K562 (cell line): ENCODE results near the gene ZBTB16. TPM values are rescaled to one million over a fixed set of nuclear protein-coding genes. Genes with fewer than 3 reads are reported as not detected.

Source experiments
- ATAC-seq: fragments of 200-7000 bp; cut with Tn5 transposase; 3 replicates; pipeline ENCODE4 v1.9.1; 2020; ENCODE audit warnings: moderate library complexity
- BruUV-seq: library from RNA; stranded (reverse); fragments of 400-500 nt; replicated peaks from 2 replicates; lab custom pipeline; 2021; lab: Mats Ljungman, UMichigan
- CTCF ChIA-PET: fragments of 300-600 bp; formaldehyde crosslinking; extraction: SDS; loops from one replicate; lab custom pipeline; 2021; ENCODE audit warnings: low intra/inter-chr PET ratio; lab: Yijun Ruan, JAX
- POLR2A ChIA-PET: fragments of 300-600, 350-650 bp; sonication (Branson Sonifier 250); formaldehyde crosslinking; extraction: SDS; loops from one replicate; lab custom pipeline; 2021; ENCODE audit warnings: antibody characterized with exemption, inconsistent platforms; lab: Yijun Ruan, JAX
- DNase-seq, 4 experiments: peaks; one replicate each; pipeline versions ENCODE4 v3.0.0 to v3.0.0-alpha.2; 2011 to 2018; ENCODE audit warnings: low spot score in 3 of 4, mixed read lengths in 3 of 4; ENCODE audit errors: extremely low read depth in 1 of 4
- FAIRE-seq: peaks from 2 replicates; lab custom pipeline; 2011; peaks lifted over from hg19 to GRCh38; lab: Jason Lieb, UNC
- H2AFZ ChIP-seq: 2 replicates; pipeline ENCODE4 v1.6.0; 2011; ENCODE audit warnings: low read depth, low read length, control low read depth, inconsistent platforms
- H3K27ac ChIP-seq: fragments of 200-600 bp; 3 replicates; pipeline ENCODE4 v1.8.0; 2011; ENCODE audit warnings: low read depth, mild to moderate bottlenecking, control low read depth, inconsistent platforms, low read length, moderate library complexity, mixed read lengths; ENCODE audit errors: extremely low read depth
- H3K27me3 ChIP-seq, 2 experiments: fragments of 300-600 bp in 1 of 2; 2 replicates in 1 of 2; 3 replicates in 1 of 2; pipeline versions ENCODE4 v1.6.0 to v1.8.0; 2011; ENCODE audit warnings: inconsistent platforms in 2 of 2, low read length in 2 of 2, mild to moderate bottlenecking in 1 of 2, mixed read lengths in 1 of 2, moderate library complexity in 1 of 2; ENCODE audit not compliant: control insufficient read depth in 2 of 2, insufficient read depth in 2 of 2
- H3K36me3 ChIP-seq: fragments of 300-600 bp; 3 replicates; pipeline ENCODE4 v1.8.0; 2011; ENCODE audit warnings: mild to moderate bottlenecking, low read length, inconsistent platforms; ENCODE audit not compliant: control insufficient read depth, insufficient read depth
- H3K4me1 ChIP-seq, 2 experiments: fragments of 200-600 bp in 1 of 2; replicated peaks in 1 of 2; 2 replicates in 1 of 2; 3 replicates in 1 of 2; pipeline versions ENCODE4 v1.5.1 to v1.8.0; 2011; ENCODE audit warnings: inconsistent platforms in 2 of 2, low read length in 2 of 2, mild to moderate bottlenecking in 1 of 2, mixed read lengths in 1 of 2, moderate library complexity in 1 of 2; ENCODE audit not compliant: control insufficient read depth in 2 of 2, insufficient read depth in 2 of 2
- H3K4me2 ChIP-seq: 2 replicates; pipeline ENCODE4 v1.6.1; 2011; ENCODE audit warnings: low read length, control low read depth, inconsistent platforms, mixed read lengths; ENCODE audit not compliant: insufficient read depth
- H3K4me3 ChIP-seq: fragments of 200-600 bp; sonication (generic), shearing (Covaris generic); 2 replicates; pipeline ENCODE4 v1.5.1; 2016; ENCODE audit warnings: control low read depth, inconsistent platforms
- H3K79me2 ChIP-seq: fragments of 200-600 bp; 3 replicates; pipeline ENCODE4 v1.8.0; 2011; ENCODE audit warnings: low read length, inconsistent platforms; ENCODE audit not compliant: control insufficient read depth, insufficient read depth
- H3K9ac ChIP-seq, 2 experiments: 2 replicates each; pipeline versions ENCODE4 v1.6.0 to v1.6.1; 2011; ENCODE audit warnings: low read depth in 2 of 2, low read length in 2 of 2, control low read depth in 1 of 2, inconsistent platforms in 1 of 2, mild to moderate bottlenecking in 1 of 2, mixed read lengths in 1 of 2; ENCODE audit not compliant: insufficient read depth in 1 of 2
- H3K9me1 ChIP-seq: one replicate; pipeline ENCODE4 v1.6.0; 2011; ENCODE audit warnings: inconsistent platforms, mild to moderate bottlenecking, low read length, moderate library complexity; ENCODE audit not compliant: control insufficient read depth, insufficient read depth
- H3K9me3 ChIP-seq: replicated peaks from 2 replicates; pipeline ENCODE4 v1.5.1; 2011; ENCODE audit warnings: low read depth, low read length, inconsistent platforms; ENCODE audit not compliant: control insufficient read depth, insufficient read depth
- H4K20me1 ChIP-seq: replicated peaks from 2 replicates; pipeline ENCODE4 v1.6.1; 2011; ENCODE audit warnings: low read length, inconsistent platforms, mixed read lengths; ENCODE audit not compliant: control insufficient read depth, insufficient read depth
- CEBPG ChIP-seq, 3 experiments: fragments of 200-800 bp in 1 of 3; sonication (Bioruptor generic) in 1 of 3; sonication (generic) in 1 of 3; formaldehyde crosslinking in 1 of 3; IDR thresholded peaks in 2 of 3; conservative IDR thresholded peaks in 1 of 3; 2 replicates each; pipeline versions ENCODE4 v1.6.1 to v1.8.0; 2016 to 2022; ENCODE audit warnings: missing compliant biosample characterization in 2 of 3, missing genetic modification characterization in 2 of 3, mild to moderate bottlenecking in 1 of 3, missing genetic modification reagents in 1 of 3
- HDAC2 ChIP-seq: fragments of 450-650 bp; IDR thresholded peaks from 2 replicates; pipeline ENCODE4 v1.6.1; 2016; ENCODE audit warnings: mild to moderate bottlenecking
- HDAC8 ChIP-seq: fragments of 450-650 bp; IDR thresholded peaks from 2 replicates; pipeline ENCODE4 v1.6.1; 2016; ENCODE audit warnings: mild to moderate bottlenecking, missing genetic modification characterization, moderate library complexity, missing compliant biosample characterization
- KAT7 ChIP-seq: sonication (generic); formaldehyde crosslinking; IDR thresholded peaks from 2 replicates; pipeline ENCODE4 v1.8.0; 2022; ENCODE audit warnings: missing genetic modification reagents, mild to moderate bottlenecking, borderline replicate concordance
- RBBP5 ChIP-seq: fragments of 200-600 bp; sonication (generic); IDR thresholded peaks from 2 replicates; pipeline ENCODE4 v1.6.1; 2012; ENCODE audit warnings: borderline replicate concordance, mild to moderate bottlenecking, low read length, control low read depth, inconsistent platforms; ENCODE audit not compliant: insufficient read depth, poor library complexity, severe bottlenecking
- SIN3A ChIP-seq, 2 experiments: fragments of 150-350 bp in 1 of 2; IDR thresholded peaks; 2 replicates each; pipeline ENCODE4 v1.6.1; 2011 to 2016; ENCODE audit warnings: borderline replicate concordance in 2 of 2, low read depth in 2 of 2, low read length in 2 of 2, mild to moderate bottlenecking in 2 of 2, moderate library complexity in 2 of 2; ENCODE audit not compliant: control insufficient read depth in 1 of 2
- STAG1 ChIP-seq: sonication (generic); formaldehyde crosslinking; IDR thresholded peaks from 2 replicates; pipeline ENCODE4 v1.5.0; 2020; ENCODE audit warnings: missing genetic modification reagents, borderline replicate concordance
- TRIM28 ChIP-seq: fragments of 450-650 bp; IDR thresholded peaks from 2 replicates; pipeline ENCODE4 v1.6.1; 2017
- ZNF143 ChIP-seq: sonication (generic); formaldehyde crosslinking; IDR thresholded peaks from 2 replicates; pipeline ENCODE4 v1.9.0; 2022; ENCODE audit warnings: mild to moderate bottlenecking, missing genetic modification reagents
- ZNF445 ChIP-seq: fragments of 250-450 bp; sonication (Bioruptor Pico); IDR thresholded peaks from 2 replicates; pipeline ENCODE4 v1.4.0; 2020; ENCODE audit warnings: low read depth, mild to moderate bottlenecking, moderate library complexity
- WGBS: fragments of 100-300 bp; shearing (Covaris generic); methylation state at CpG from one replicate; pipeline ENCODE4 v1.1.6; 2016; ENCODE audit warnings: low coverage, mixed read lengths; ENCODE audit not compliant: insufficient coverage; ENCODE audit errors: missing lambda C conversion rate; 5-methylcytosine and 5-hydroxymethylcytosine counted together
- in situ Hi-C: fragments of 300-500 bp; cut with MboI; formaldehyde crosslinking; loops from 4 replicates; pipeline ENCODE4 v1.15.0; 2018; ENCODE audit warnings: inconsistent platforms, mixed read lengths
- intact Hi-C: fragments of 100-400 bp; cut with micrococcal nuclease; formaldehyde crosslinking; loops from 2 replicates; pipeline ENCODE4 v1.14.2; 2022
- polyA plus RNA-seq, 8 experiments: library from polyadenylated mRNA; depleted of rRNA in 4 of 8; stranded (reverse) in 5 of 8; unstranded in 3 of 8; fragments of >200 nt; fragmentation: Nextera tagmentation in 2 of 8; fragmentation: Illumina TruSeq in 1 of 8; extraction: Ambion mirVana in 2 of 8; extraction: Trizol in 1 of 8; gene quantifications; 2 replicates each; pipeline versions ENCODE4 v1.2.1 to v1.2.3, GENCODE V29; 2011 to 2014; ENCODE audit warnings: inconsistent platforms in 1 of 8, missing spikeins in 1 of 8
- total RNA-seq, 7 experiments: library from RNA; depleted of rRNA in 6 of 7; stranded (reverse); fragments of >200 nt in 6 of 7; fragmentation: Illumina TruSeq in 2 of 7; extraction: Trizol in 2 of 7; gene quantifications; 2 replicates each; pipeline versions ENCODE4 v1.2.1 to v1.2.3, GENCODE V29; 2011 to 2021; ENCODE audit warnings: low replicate concordance in 1 of 7

ZBTB16 gene
- total and polyA plus RNA-seq, 9 of the 15 experiments (the other 6 are each of a cell fraction or from before 2014, with no cell fraction given) = 0.06 to 0.40 (median 0.24) TPM; not detected in 4

DNA sequence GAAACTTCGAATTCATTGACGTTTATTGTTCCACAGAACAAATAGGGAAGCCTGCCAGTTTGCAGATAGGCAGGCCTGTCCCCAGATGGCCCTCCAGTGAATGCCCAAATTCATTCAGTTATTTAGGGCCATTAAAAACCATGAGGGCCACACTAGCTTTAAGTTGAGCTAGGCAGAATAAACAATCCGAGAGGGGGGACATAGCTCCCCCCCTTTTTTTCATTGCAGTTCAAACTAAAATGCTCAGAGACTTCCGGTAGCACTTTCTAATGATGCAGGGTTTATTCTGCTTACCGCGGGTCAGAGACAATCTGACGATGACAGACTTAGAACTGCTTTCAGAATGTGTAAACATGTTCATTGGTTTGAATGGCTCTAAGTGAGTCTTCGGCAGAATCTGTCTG is 72.0 kb downstream of the ZBTB16 start:
- Histone ChIP-seq H4K20me1 (no peaks in the 10 kb centered on the region), H3K9me3 (no peaks in the 10 kb centered on the region), H2AFZ (no peak overlapping the region), H3K4me2 (no peak overlapping the region), H3K79me2 (no peaks in the 10 kb centered on the region), H3K9ac (no peak overlapping the region), H3K36me3 (no peaks in the 10 kb centered on the region), H3K4me3 (no peak overlapping the region), H3K27me3 (peaks cover 28 to 68% of the 10 kb centered on the region in 2 experiments), H3K9me1 (no peaks in the 10 kb centered on the region), H3K4me1 (peaks cover 0 to 11% of the 10 kb centered on the region in 2 experiments; a peak in 2 of 5 replicates), H3K27ac (no peak overlapping the region)
- FAIRE-seq = no peak
- in situ Hi-C loops = no loop called here
- DNase-seq = no peak
- ChIA-PET CTCF (no interaction called here), POLR2A (no interaction called here)
- ATAC-seq = no peak
- no TSS peak for BruUV-seq
- intact Hi-C loops = no loop called here
- WGBS = 3% methylated on average over 7 of the region's 8 CpGs
- TF ChIP-seq SIN3A (IDR thresholded peaks at IDR 0.05; ENCODE audit: borderline replicate concordance in 2 of 2, control insufficient read depth in 1 of 2, low read depth in 2 of 2, low read length in 2 of 2) (no peak), HDAC8 (tag) (no peak), HDAC2 (no peak), ZNF143 (CRISPR knock-in tag) (no peak), STAG1 (no peak), KAT7 (CRISPR knock-in tag) (no peak), CEBPG (CRISPR knock-in tag; IDR thresholded peaks at IDR 0.05) (no peak), CEBPG (tag; conservative IDR thresholded peaks at IDR 0.05 in 1 of 2, IDR thresholded peaks at IDR 0.05 in 1 of 2) (no peak), RBBP5 (no peak), ZNF445 (no peak), TRIM28 (no peak)
